Fibroblast of pulmonary artery (primary cell): ENCODE data around the gene EPHX1.

Source experiments
- DNase-seq: peaks from one replicate; pipeline ENCODE4 v3.0.0-alpha.2; 2010; ENCODE audit warnings: low read depth
- H3K4me3 ChIP-seq: replicated peaks from 2 replicates; pipeline ENCODE4 v1.5.1; 2011; ENCODE audit warnings: low read depth, mild to moderate bottlenecking, control low read depth, low read length, moderate library complexity
- TF ChIP-seq, protein P1 (sequence below): IDR thresholded peaks from 2 replicates; pipeline ENCODE4 v1.5.1; 2011; ENCODE audit warnings: mild to moderate bottlenecking, control low read depth, low read length, inconsistent platforms; ENCODE audit errors: missing control alignments

Gene EPHX1

DNA sequence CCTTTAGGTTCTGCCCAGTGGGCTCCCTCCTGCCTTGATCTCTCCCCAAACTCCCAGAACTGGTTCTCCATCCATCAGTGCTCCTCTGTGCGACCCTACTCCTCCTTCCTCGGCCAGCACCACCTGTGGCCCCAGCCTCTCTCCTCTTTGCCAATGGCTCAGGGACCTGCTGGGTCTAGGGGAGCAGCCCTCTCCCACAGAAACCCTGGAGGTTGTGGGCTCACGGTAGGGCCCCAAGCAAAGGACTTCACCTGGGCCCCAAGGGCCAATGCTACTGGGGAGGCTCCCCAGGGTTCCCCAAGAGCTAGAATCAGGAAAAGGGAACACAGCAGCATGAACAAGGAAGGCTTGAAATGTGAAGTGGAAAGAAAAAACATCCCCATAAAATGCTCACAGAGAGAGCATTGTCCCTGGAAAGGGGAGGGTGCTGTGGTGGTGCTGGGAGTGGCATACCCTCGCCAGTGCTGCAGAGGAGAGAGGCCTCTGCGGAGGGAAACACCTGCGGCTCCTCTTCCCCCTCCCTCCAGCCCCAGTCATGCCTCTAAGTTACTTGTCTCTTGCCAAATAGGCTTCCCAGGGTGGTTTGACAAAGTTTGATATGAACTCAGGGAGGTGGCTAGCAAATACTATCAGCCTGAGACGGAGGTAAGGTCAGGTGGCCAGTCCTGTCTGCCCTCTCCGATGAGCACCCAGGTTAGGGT is 69.7 kb downstream of the EPHX1 start:
- TF ChIP-seq, protein P1, sequence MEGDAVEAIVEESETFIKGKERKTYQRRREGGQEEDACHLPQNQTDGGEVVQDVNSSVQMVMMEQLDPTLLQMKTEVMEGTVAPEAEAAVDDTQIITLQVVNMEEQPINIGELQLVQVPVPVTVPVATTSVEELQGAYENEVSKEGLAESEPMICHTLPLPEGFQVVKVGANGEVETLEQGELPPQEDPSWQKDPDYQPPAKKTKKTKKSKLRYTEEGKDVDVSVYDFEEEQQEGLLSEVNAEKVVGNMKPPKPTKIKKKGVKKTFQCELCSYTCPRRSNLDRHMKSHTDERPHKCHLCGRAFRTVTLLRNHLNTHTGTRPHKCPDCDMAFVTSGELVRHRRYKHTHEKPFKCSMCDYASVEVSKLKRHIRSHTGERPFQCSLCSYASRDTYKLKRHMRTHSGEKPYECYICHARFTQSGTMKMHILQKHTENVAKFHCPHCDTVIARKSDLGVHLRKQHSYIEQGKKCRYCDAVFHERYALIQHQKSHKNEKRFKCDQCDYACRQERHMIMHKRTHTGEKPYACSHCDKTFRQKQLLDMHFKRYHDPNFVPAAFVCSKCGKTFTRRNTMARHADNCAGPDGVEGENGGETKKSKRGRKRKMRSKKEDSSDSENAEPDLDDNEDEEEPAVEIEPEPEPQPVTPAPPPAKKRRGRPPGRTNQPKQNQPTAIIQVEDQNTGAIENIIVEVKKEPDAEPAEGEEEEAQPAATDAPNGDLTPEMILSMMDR: no peak
- no peak overlapping the region for H3K4me3 ChIP-seq
- no peak for DNase-seq

DNA sequence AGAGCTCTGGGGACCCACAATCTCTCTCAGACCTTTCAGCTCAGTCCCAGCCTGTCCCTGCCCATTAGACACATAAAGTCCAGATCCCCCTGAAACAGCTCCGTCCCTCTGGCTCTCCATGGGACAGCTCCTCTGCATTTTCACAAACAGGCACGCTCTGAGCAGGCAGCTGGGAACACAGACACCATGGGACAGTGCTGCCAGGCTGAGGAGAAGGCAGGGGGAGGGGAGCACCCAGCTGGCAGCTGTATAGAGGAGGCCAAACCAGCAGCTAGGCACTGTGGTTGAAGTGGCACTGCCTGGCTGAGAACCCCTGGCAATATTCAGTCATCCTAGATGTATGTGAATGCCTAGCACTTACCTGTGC is 70.3 kb downstream of the EPHX1 start:
- no peak for DNase-seq
- TF ChIP-seq, protein P1: no peak
- no peak overlapping the region for H3K4me3 ChIP-seq

DNA sequence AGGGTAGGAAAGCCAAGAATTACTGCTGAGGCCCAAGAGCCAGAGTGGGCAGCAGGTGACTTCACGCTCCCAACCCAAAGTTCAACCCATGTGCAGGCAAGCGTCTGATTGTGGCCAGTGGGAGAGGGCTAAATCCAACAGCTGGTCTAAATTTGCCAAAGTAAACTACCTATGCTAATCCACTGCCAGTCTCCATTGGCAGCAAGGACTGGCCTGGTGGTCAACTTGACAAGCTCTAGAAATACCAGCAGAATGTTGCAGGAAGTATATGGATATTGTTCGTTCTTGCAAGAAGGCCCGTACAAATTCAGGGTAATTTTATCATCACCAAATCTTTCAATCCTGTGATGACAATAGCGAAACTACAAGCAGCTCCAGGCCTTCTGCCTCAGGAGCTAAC is 70.7 kb downstream of the EPHX1 start:
- DNase-seq: no peak
- TF ChIP-seq, protein P1: no peak
- H3K4me3 ChIP-seq: no peak overlapping the region

DNA sequence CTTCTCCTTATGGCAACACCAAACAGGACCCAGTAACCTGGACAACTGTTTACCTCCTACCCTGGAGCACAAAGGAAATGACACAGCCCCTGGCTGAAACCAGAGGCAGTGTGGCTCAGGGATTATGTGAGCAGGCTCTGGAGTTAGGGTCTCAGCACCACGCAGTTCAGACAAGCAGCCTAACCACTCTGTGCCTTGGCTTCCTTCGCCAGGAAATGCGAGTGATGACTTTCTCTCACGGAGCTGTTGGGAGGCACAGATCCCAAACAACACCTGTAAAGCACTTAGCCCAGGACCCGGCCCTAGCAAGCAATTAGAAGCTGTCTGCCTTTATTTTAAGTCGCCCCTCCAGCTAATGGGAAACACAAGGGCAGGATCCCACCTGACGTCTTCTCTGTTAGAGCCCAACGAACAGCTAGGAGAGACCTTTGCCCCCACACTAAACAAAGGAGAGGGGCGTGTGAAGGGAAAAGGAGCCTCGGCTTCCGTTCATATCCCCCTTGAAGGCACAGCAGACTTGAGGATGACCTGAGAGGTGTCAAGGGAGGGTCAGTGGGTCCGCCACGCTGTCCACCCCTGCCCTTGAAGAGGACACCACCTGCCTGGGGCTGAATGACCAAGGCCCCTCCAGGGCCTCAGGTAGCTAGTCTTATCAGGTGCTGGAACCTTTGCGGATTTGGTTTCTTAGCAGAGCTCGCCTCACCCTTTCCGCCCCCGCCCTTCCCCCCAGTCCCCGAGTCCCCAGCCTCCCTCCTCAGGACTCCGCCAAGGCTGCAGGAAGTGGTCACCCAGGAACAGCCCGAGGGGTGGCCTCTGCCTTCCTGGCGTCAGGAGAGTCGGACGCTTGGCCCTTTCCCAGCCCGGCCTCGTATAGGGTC is 71.4 kb downstream of the EPHX1 start:
- peak overlapping the region; percentile 97 for H3K4me3 ChIP-seq
- peak; percentile 29 for DNase-seq
- TF ChIP-seq, protein P1: no peak

DNA sequence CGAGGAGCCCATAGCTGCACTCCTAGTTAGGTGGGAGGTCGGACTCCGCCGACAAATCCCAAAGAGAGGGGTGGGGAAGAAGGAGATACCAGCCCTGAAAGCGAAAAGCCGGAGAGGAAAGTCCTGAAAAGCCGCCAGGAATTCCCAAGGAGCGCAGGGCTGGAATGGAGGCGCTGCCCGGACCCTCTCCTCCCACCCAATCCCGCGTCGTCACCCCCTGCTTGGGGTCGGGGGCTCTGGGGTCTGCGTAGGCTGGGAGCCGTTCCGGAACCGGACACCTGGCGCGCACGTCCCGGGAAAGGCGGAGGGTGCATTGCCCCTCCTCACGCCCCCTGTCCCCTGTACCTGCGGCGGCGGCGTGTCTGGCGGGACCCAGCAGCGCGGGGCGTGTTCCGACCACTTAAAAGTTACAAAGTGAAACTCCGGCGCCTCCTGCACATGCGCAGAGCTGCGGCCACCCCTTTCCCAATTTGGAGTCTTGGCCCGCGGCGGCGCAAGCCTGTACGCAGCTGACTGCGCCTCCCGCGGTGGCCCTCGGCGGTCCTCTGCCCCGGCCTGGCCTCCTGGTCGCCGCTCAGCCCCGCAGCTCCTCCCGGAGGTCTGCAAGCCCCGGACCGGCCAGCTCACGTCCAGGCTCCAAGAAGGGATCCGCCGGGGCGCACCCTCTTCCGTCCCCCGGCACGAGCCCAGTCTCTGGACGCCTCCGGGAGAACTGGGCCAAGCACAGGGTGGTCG is 72.2 kb downstream of the EPHX1 start, which contains the start of gene TMEM63A:
TSS of gene TMEM63A (minus strand) at position 422 of the 735 bp plus-strand sequence. CDS start 4,800 bp downstream, outside the sequence.
- TF ChIP-seq, protein P1: no peak
- DNase-seq: peak; percentile 88
- peak within 1 kb of the TSS; percentile 97 for H3K4me3 ChIP-seq

DNA sequence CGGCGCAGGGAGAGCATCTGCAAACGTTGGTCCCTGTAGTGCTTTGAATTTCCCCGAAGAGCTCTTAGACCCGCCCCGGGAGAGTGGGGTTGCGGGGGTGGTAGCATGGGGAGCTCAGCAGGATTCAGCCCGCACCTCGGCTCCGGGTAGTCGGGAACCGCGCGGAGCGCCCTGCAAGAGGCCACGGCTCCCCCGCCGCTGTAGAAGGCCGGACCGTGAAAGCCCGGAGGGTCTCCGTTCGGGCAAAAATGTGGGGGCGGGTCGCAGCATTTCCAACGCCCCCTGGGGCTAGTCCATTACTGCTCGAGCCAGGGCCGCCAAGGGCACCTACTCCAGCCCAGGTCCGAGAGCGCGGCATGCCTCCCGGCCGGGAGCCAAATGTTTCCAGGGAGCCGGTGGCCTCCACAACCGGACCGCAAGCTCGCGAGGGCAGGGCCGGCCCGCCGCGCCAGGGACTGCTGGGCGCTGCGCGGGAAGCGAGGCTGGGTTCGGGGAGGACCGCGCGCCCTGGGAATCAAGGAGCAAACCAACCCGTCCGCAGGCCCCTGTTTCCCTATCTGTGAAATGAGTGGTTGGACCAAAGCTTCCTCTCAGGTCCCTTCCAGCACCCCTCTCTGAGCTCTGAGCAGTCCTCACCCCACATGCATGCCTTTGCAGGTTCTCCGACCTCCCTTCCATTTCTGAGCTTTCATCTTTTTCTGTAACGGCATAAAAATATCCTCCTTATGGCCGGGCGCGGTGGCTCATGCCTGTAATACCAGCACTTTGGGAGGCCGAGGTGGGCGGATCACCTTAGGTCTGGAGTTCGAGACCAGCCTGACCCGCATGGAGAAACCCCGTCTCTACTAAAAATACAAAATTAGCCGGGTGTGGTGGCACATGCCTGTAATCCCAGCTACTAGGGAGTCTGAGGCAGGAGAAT is 73.0 kb downstream of the EPHX1 start:
- TF ChIP-seq, protein P1: no peak
- DNase-seq: peak; percentile 37
- H3K4me3 ChIP-seq: peak overlapping the region; percentile 97
